HFFc6 (cell line): ENCODE measurements around the gene MOK. TPM values are rescaled to one million over a fixed set of nuclear protein-coding genes. Genes with fewer than 3 reads are reported as not detected.
A peak's percentile ranks its signal among the peaks of the same experiment; 100 is the strongest.
"Not testable (repeated sequence)": the region's sequence is repeated elsewhere in the genome, so short reads cannot be mapped to it uniquely, and the experiment has no call there.

Experiments
- DNase-seq: peaks from one replicate; pipeline ENCODE4 v3.0.0-alpha.2; 2018
- H3K27ac Mint-ChIP-seq: 2 replicates; pipeline ENCODE4 v1.8.0; 2020; ENCODE audit warnings: mild to moderate bottlenecking, mixed read lengths
- H3K27me3 Mint-ChIP-seq: 2 replicates; pipeline ENCODE4 v1.8.0; 2021; ENCODE audit warnings: mild to moderate bottlenecking, moderate library complexity, mixed read lengths; ENCODE audit not compliant: insufficient read depth
- H3K36me3 Mint-ChIP-seq: 2 replicates; pipeline ENCODE4 v1.8.0; 2021; ENCODE audit warnings: low read depth, mixed read lengths
- H3K4me1 Mint-ChIP-seq: 2 replicates; pipeline ENCODE4 v1.8.0; 2020; ENCODE audit warnings: low read depth, mixed read lengths
- H3K4me3 Mint-ChIP-seq: 2 replicates; pipeline ENCODE4 v1.8.0; 2020; ENCODE audit warnings: mild to moderate bottlenecking, moderate library complexity, mixed read lengths
- H3K9me3 Mint-ChIP-seq: 2 replicates; pipeline ENCODE4 v1.8.0; 2020; ENCODE audit warnings: mild to moderate bottlenecking, mixed read lengths
- long read RNA-seq: library from polyadenylated mRNA; unstranded; transcript quantifications from one replicate; pipeline ENCODE4 v2.0.0, GENCODE V29; 2019
- total RNA-seq, 6 experiments: library from RNA; stranded (reverse); fragmentation: NEBNext Ultra II Directional; extraction: Animal tissue kit (Norgen Biotek cat#: 25700); gene quantifications; 2 replicates in 1 of 6; 3 replicates in 5 of 6; pipeline ENCODE4 v1.2.3, GENCODE V29; 2021
- TF ChIP-seq, protein P1 (sequence below): fragments of 200-600 bp; sonication (generic); IDR thresholded peaks from 2 replicates; pipeline ENCODE4 v1.5.0; 2021; ENCODE audit warnings: antibody characterized with exemption, mild to moderate bottlenecking

MOK gene, protein sequence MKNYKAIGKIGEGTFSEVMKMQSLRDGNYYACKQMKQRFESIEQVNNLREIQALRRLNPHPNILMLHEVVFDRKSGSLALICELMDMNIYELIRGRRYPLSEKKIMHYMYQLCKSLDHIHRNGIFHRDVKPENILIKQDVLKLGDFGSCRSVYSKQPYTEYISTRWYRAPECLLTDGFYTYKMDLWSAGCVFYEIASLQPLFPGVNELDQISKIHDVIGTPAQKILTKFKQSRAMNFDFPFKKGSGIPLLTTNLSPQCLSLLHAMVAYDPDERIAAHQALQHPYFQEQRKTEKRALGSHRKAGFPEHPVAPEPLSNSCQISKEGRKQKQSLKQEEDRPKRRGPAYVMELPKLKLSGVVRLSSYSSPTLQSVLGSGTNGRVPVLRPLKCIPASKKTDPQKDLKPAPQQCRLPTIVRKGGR
- 10 to 100 TPM; 11.5 to 18.7 (median 14.8) TPM for total RNA-seq
- long read RNA-seq, partial matches to known transcripts, result 2 of 9 reads
- long read RNA-seq, other reads (novel, unspliced or antisense), result 7 of 9 reads

DNA sequence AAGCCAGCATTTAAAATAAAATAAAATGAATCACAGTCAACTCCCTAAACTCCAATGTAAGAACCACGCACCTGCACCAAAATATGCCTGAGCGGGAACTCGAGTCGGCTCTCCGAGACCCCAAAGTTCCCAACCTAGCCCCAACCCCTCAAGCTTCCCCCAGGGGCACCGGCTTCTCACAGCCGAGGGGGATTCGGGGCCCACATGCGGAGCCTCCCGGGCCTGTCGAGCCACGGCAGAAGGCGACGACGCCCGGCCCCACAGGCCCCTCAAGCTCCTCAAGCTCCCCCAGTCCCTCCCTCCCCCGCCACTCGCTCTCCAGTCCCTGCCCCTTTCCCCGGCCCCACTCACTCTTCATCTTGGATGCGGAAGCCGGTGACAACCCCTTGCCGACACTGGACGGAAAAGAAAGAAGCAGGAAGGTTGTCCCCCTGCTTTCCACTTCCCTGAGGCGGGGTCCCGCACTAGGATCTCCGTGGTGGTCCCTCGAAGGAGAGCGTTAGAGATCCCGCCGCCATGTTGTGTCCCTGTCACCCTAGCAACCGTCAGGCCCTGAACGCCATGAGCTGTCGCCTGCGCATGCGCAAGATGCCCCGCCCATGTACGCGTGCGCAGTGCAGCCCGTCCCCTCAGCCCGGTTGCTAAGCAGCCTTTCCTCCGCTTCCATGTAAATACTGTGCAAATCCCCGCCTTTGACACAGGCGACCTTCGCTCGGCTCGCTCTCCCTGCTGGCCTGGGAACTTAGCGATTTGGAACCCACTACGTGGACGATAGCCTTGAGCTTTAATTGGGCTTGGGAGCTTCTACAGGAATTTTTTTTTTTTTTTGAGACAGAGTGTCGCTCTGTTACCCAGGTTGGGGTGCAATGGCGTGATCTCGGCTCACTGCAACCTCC is at the start of gene MOK:
MOK (minus strand) TSS at position 554 of the 896 bp plus-strand sequence; CDS start at position 358, 196 bp downstream.
- Mint-ChIP-seq H3K4me1 (peaks cover 27% of the 10 kb centered on the region), H3K9me3 (no peaks in the 10 kb centered on the region), H3K36me3 (no peaks in the 10 kb centered on the region), H3K4me3 (peak within 1 kb of the TSS; percentile 97), H3K27ac (peak within 1 kb of the TSS; percentile 99), H3K27me3 (no peaks in the 10 kb centered on the region; the same call in none of the 2 replicates)
- peak; percentile 97 for DNase-seq
- TF ChIP-seq, protein P1, sequence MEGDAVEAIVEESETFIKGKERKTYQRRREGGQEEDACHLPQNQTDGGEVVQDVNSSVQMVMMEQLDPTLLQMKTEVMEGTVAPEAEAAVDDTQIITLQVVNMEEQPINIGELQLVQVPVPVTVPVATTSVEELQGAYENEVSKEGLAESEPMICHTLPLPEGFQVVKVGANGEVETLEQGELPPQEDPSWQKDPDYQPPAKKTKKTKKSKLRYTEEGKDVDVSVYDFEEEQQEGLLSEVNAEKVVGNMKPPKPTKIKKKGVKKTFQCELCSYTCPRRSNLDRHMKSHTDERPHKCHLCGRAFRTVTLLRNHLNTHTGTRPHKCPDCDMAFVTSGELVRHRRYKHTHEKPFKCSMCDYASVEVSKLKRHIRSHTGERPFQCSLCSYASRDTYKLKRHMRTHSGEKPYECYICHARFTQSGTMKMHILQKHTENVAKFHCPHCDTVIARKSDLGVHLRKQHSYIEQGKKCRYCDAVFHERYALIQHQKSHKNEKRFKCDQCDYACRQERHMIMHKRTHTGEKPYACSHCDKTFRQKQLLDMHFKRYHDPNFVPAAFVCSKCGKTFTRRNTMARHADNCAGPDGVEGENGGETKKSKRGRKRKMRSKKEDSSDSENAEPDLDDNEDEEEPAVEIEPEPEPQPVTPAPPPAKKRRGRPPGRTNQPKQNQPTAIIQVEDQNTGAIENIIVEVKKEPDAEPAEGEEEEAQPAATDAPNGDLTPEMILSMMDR, result no peak

DNA sequence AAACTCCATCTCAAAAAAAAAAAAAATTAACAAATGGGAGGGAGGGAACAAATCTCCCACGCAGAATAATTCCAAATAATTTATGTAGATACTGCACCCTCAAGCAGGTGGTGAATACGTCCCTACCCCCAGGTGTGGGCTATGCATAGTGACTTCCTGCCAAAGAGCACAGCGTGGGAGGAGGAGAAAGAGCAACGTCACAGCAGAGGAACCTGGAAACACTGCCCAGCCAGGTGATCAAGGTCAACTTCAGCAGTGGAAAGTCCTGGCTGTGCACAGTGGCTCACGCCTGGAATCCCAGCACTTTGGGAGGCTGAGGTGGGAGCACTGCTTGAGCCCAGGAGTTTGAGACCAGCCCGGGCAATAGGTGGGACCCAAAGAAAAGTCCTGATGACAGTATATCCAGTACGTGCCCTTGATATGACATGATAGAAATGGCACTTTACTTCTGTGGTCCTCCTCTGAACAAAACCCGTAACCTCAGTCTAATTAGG is 48.2 kb upstream of the MOK start:
- Mint-ChIP-seq H3K36me3 (peaks cover 31% of the 10 kb centered on the region), H3K4me3 (no peak overlapping the region), H3K27me3 (no peaks in the 10 kb centered on the region), H3K27ac (no peak overlapping the region), H3K9me3 (no peaks in the 10 kb centered on the region), H3K4me1 (no peaks in the 10 kb centered on the region)
- no peak for DNase-seq
- TF ChIP-seq, protein P1, result no peak

DNA sequence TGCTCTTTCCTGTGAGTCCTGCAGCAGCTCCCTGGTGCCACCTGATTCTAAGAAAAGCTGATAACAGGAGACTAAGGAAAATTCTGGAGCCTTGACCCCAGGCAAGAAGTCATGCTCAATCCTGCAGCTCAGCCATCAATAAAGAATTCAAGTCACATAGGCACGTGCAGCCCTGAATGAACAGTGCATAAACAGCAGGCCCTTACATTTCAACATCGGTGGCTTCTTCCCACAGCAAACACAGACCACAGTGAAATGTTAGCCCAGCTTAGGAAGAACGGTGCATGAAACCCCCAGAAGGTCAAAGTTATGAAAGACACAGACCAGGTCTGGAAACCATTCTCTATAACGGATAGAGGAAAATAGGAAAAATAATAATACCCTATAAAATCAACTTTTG is 47.2 kb upstream of the MOK start:
- DNase-seq, result no peak
- Mint-ChIP-seq H3K4me1 (no peaks in the 10 kb centered on the region), H3K27ac (no peak overlapping the region), H3K9me3 (no peaks in the 10 kb centered on the region), H3K36me3 (peaks cover 26% of the 10 kb centered on the region), H3K27me3 (no peaks in the 10 kb centered on the region), H3K4me3 (no peak overlapping the region)
- TF ChIP-seq, protein P1, result no peak

DNA sequence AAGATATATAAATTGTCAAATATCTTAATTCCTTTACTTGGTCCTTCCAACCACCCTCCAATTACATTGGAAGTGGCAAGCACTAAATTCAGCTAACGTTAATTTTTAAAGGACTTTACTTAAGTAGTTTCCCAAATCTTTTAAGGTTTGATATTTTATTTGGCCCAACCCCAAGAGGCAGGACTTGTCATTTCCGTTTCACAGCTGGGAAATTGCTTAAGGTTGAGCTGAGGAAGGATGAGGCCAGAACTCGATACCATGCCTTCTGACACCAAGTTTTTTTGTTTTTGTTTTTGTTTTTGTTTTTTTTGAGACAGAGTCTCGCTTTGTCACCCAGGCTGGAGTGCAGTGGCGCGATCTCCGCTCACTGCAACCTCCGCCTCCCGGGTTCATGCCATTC is 46.6 kb upstream of the MOK start:
- not testable (repeated sequence) for H3K4me3 Mint-ChIP-seq, H3K9me3 Mint-ChIP-seq, H3K27me3 Mint-ChIP-seq

DNA sequence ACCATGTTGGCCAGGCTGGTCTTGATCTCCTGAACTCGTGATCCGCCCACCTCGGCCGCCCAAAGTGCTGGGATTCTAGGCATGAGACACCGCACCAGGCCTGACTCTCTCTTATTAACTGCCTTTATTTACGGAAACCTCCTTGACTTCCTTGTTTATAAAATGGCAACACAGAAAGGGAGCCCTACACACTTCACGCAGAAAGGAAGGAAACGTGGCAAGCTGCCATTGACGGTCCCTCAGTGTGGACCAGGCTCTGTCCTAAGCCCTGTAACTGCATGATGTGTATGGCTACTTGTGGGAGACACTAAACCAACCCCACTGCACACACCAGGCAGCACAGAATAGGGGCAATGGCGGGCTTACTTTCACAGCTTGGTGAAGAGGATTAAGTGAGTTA is 46.1 kb upstream of the MOK start:
- H3K4me1 Mint-ChIP-seq, result no peaks in the 10 kb centered on the region
- H3K36me3 Mint-ChIP-seq, result peaks cover 20% of the 10 kb centered on the region
- no peak for DNase-seq
- TF ChIP-seq, protein P1, result no peak
- H3K27ac Mint-ChIP-seq, result no peak overlapping the region
- H3K9me3 Mint-ChIP-seq, result no peaks in the 10 kb centered on the region
- H3K4me3 Mint-ChIP-seq, result no peak overlapping the region
- H3K27me3 Mint-ChIP-seq, result no peaks in the 10 kb centered on the region

More for the DNA sequence above, 46.6 kb upstream of the MOK start:
- DNase-seq, H3K4me1 Mint-ChIP-seq, H3K27ac Mint-ChIP-seq: not testable (repeated sequence)
- H3K36me3 Mint-ChIP-seq, result peaks cover 21% of the 10 kb centered on the region
